ENCODE measurements around the gene ZBTB46.

DNA sequence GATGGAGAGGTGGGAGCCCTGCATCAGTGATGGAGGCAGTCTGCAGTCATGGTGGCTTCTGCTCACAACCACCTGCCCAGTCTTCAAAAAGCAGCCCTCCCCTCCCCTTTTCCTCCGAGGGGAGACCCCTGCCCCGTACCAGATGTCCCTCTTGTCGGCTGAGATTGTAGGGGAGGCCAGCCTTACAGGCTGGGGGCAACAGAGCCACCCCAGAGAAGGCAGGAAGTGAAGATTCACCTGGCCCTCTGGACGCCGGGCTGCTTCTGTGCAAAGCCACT lies 130.1 kb downstream of the ZBTB46 start:
- no peak for TF ChIP-seq CTCF (conservative IDR thresholded peaks at IDR 0.05; ENCODE audit: low read depth, low read length)
- no peak for TF ChIP-seq EZH2 (IDR thresholded peaks at IDR 0.05; ENCODE audit: borderline replicate concordance, low read depth, low read length, poor library complexity, severe bottlenecking)

Data from A673 (cell line).